COLO668 (cell line): ENCODE data around the gene PIK3R3.
A peak's percentile ranks its signal among the peaks of the same experiment; 100 is the strongest.

ENCODE experiments used
- DNase-seq: peaks from one replicate; lab custom pipeline; 2025; ENCODE audit not compliant: unreplicated experiment; lab: John Stamatoyannopoulos, UW

The PIK3R3 gene

GRCh38 chr1:46158312-46159281, 26.2 kb upstream of the PIK3R3 start:
- DNase-seq: no peak

GRCh38 chr1:46157916-46158311, 25.5 kb upstream of the PIK3R3 start:
- DNase-seq: no peak

GRCh38 chr1:46153732-46154131, 21.3 kb upstream of the PIK3R3 start:
- no peak for DNase-seq

- DNase-seq: no peak
Observed at GRCh38 chr1:46153228-46153627, 20.8 kb upstream of the PIK3R3 start.

GRCh38 chr1:46152016-46152415, 19.6 kb upstream of the PIK3R3 start:
- DNase-seq: no peak

- DNase-seq: no peak
Observed at GRCh38 chr1:46150085-46150484, 17.7 kb upstream of the PIK3R3 start.

GRCh38 chr1:46148318-46148717, 15.9 kb upstream of the PIK3R3 start:
- no peak for DNase-seq

GRCh38 chr1:46137916-46138315, 5.5 kb upstream of the PIK3R3 start:
- no peak for DNase-seq

GRCh38 chr1:46136711-46137110, 4.3 kb upstream of the PIK3R3 start:
- no peak for DNase-seq

GRCh38 chr1:46134660-46135331, 2.4 kb upstream of the PIK3R3 start:
- DNase-seq: peak; percentile 28

- DNase-seq: no peak
Observed at GRCh38 chr1:46133781-46134350, 1.4 kb upstream of the PIK3R3 start.

- peak; percentile 93 for DNase-seq
Observed at GRCh38 chr1:46133181-46133658, 791 bp upstream of the PIK3R3 start.

GRCh38 chr1:46131712-46132528, 509 bp downstream of the PIK3R3 start:
- peak; percentile 75 for DNase-seq

GRCh38 chr1:46131093-46131492, 1.3 kb downstream of the PIK3R3 start:
- DNase-seq: no peak

GRCh38 chr1:46130606-46131005, 1.8 kb downstream of the PIK3R3 start:
- DNase-seq: no peak

GRCh38 chr1:46130121-46130520, 2.3 kb downstream of the PIK3R3 start:
- DNase-seq: no peak

- no peak for DNase-seq
Observed at GRCh38 chr1:46128344-46128743, 4.1 kb downstream of the PIK3R3 start.

GRCh38 chr1:46118856-46119255, 13.6 kb downstream of the PIK3R3 start:
- no peak for DNase-seq

GRCh38 chr1:46117810-46118494, 14.5 kb downstream of the PIK3R3 start:
- no peak for DNase-seq

- no peak for DNase-seq
Observed at GRCh38 chr1:46114925-46115603, 17.4 kb downstream of the PIK3R3 start.
